T-helper 1 cell (primary cell): ENCODE data around the gene PRICKLE3.
"Not testable (repeated sequence)": the region's sequence is repeated elsewhere in the genome, so short reads cannot be mapped to it uniquely, and the experiment has no call there.

ENCODE experiments used
- DNase-seq, 5 donors: peaks; one replicate each; pipeline ENCODE4 v3.0.0-alpha.2; 2012 to 2020

The PRICKLE3 gene

DNA sequence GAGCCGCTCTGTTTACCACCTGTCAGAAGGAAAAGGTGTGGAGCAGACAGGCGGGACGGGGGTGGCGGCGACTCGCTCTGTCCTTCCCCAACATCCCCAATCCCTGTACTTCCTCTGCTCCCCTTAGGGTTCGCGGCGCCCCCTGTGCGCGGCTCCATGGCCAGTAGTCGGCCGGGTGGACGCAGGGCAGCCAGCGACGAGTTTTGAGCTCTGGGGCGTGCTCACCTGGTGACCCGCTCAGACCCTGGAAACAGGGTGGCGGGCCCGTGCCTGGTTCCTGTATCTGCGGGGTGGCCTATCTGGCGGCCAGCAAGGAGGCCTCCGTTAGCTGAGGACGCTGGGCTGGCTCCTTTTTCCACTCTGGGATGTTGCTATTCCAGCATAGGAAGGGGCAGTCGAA is 29.0 kb downstream of the PRICKLE3 start:
- no peak for DNase-seq

DNA sequence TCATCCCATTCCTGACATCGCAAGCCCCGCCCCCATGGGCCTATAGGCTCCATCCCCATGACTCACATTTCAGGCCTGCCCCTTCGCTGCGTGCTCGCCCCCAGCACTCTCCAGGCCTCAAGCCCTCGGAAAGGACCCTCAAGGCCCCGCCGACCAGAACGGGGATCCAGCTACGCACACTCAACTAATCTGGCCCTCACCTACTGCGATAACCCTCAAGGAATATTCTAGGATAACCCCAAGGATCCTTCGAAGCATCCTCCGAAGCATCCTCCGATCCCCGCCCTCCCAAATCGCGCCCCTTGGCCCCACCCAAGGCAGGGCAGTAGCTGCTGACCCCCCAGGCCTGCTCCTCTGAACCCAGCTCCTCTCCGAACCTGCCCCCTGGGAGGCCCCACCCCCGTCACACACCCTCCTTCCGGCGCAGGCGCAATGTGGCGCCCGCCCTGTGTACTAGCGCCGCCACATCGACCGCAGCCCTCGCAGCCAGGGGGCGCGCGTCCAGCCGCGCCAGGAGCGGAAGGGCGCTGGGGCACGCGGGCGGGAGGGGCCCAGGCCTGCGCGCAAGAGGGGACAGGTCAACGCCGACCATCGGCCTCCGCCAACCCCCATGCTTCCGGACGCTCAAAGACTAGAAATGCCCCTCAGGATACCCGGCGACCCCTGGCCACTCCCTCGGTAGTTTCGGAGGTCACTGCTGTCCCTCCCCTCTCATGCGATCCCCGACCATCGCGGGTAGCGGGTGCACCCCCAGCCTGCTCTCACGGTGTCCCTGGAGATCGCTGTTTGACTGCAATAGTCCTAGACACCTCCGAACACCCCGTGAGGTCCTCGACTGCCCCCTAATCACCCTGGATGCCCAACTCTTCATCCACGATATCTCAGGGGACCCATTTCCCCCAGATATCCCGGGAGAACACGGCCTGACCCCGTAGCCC is 30.0 kb downstream of the PRICKLE3 start:
- DNase-seq: peak; percentile 69 to 86 (median 80)

DNA sequence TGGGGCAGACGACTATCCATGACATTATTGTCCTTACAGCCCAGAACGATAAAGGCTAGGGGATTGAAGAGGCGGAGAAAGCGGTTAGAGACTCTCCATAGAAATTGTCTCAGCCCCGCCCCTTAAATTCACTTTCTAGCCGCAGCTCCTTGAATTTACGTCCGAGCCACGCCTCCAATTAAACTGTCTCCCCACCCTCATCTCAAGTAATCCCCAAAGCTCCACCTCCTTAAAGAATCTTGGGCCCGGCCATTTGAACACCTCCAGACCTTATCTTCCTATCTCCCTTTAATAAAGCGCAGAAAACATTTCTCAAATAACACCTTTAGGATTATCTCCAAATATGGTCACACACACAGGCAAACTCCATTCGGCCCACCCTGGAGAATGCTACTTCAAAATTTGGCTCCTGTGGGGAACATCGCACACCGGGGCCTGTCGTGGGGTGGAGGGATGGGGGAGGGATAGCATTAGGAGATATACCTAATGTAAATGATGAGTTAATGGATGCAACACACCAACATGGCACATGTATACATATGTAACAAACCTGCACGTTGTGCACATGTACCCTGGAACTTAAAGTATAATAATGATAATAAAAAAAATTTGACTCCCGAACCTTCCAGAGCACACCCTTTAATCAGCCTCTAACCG is 30.8 kb downstream of the PRICKLE3 start:
- DNase-seq: peak in 2 of 5 donors; percentile 37 to 53

DNA sequence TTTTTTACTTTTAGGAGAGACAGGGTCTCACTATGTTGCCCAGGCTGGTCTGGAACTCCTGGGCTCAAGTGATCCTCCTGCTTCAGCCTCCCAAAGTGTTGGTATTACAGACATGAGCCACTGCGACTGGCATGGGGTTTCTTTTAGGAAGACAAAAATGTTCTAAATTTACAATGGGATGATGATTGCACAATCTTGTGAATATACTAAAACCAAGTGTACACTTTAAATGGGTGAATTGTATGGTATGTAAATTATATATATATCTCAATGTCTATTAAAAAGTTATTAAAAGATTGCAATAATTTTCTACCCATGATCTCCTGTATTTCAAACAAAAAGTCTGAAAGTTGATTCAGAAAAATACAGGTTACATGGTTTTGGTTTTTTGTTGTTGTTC is 32.7 kb downstream of the PRICKLE3 start:
- no peak for DNase-seq

DNA sequence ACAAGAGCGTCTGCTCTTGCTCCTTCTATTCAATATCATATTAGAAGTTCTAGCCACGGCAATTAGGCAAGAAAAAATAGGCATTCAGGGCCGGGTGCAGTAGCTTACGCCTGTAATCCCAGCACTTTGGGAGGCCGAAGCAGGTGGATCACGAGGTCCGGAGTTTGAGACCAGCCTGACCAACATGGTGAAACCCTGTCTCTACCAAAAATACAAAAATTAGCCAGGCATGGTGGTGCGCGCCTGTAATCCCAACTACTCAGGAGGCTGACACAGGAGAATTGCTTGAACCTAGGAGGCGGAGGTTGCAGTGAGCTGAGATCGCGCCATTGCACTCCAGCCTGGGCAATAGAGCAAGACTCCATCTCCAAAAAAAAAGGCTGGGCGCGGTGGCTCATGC is 36.9 kb downstream of the PRICKLE3 start:
- DNase-seq: not testable (repeated sequence)

DNA sequence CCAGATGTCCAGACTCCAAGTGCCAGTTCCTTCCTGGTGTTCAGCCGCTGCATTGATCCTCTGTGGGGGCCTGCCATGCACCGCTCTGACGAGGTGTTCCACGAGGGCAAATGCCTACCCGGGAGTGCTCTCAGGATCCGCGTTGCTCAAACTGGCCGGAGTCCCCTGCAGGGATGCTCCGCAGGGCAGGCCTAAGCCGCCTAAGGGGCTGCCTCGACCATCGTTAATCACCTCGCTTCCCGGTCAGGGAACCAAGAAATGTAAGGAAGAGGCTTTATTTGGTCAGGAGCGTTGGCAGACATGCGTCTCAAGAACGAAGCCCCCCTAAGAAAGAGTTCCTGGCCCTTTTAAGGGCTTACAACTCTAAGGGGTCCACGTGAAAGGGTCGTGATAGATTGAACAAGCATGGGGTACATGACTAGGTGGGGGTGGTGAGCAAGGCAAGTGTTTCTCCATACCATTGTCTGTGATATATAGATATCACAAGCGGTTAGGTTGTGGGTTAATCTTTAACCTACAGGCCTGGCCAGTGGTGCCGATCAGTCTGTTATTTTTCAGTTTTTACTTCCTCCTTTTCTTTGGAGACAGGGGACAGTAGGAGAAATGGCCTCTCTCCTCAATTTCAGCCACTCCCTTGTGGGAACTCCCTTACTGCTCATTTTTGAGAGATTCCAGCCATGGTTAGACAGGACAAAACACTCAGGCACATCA is 37.6 kb downstream of the PRICKLE3 start:
- DNase-seq: not testable (repeated sequence)

DNA sequence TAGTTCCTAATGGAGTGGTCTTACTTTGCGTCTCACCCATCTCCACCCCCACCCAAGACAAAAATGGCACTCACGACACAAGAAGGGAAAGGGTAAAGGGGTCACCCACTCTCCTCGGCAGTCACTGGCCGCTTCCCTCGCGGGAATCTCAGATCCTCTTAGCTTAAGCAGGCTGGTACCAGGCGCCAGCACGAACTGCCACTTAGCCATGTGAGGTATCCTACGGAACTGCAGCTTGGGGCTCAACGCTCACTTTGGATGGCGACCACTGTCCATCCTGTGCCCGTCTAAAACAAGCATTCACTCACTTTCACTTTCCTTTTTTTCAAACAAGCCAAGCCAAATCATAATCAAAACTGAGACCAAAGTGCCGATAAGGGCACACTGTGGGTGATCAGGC is 38.2 kb downstream of the PRICKLE3 start:
- no peak for DNase-seq

DNA sequence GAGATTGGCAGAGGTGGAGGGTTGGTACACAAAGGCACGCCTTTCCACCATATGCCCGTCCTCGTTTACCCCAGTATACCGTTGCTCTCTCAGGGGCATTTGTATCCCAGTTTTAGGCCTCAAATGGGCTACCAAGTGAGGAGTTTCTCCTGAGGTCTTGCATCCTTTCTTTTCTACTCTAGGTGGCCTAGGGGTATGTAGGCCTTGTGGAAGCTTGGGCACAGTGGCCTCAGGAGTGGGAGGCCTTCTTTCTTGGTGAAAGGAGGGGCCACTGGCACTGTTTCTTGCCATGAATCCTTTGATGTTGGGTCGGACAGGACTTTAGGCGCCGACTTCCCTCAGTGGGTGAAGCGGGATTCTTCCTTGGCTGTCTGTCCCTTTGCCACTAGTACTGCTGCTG is 38.9 kb downstream of the PRICKLE3 start:
- DNase-seq: no peak

DNA sequence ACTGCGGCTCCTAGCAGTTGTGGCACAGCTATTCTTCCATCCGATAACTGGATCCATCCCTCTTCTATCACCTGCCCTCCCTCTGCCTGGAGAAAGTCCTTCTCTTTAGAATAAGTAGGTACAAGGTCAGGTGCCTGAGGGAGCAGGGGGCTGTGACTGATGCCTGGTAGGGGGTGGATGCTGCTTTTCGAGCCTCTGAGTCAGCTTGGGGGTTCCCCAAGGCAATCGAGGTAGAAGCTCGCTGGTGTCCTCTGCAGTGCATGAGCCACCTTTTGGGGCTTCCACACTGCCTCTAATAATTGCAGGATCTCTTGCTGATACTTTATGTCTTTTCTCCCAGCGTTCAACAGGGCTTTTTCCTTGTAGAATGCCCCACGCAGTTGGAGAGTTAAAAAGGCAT is 43.0 kb downstream of the PRICKLE3 start:
- not testable (repeated sequence) for DNase-seq

DNA sequence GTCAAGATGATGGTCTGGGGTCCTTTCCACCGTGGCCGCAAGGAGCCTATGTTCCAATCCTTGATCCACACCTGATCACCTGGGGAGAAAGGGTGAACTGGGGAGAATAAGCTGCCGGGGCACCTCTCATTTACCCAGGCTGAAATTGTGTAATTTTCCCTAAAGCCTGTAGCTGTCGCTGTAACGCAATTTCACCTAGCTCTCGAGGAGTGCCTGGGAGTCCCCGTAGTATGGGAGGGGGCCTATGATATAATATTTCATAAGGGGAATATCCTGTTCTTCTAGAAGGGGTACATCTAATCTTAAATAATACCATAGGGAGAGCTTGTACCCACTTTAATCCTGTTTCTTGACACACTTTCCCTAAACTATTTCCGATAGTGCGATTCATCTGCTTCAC is 43.9 kb downstream of the PRICKLE3 start:
- not testable (repeated sequence) for DNase-seq

DNA sequence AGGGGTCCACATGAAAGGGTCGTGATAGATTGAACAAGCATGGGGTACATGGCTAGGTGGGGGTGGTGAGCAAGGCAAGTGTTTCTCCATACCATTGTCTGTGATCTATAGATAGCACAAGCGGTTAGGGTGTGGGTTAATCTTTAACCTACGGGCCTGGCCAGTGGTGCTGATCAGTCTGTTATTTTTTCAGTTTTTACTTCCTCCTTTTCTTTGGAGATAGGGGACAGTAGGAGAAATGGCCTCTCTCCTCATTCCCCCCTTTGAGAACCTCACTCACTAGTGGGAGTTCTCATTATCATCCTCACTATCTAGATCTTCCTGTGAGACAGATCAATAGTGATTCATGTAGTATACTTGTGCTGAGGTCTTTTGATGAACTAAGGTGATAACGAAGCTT is 46.5 kb downstream of the PRICKLE3 start:
- no peak for DNase-seq

DNA sequence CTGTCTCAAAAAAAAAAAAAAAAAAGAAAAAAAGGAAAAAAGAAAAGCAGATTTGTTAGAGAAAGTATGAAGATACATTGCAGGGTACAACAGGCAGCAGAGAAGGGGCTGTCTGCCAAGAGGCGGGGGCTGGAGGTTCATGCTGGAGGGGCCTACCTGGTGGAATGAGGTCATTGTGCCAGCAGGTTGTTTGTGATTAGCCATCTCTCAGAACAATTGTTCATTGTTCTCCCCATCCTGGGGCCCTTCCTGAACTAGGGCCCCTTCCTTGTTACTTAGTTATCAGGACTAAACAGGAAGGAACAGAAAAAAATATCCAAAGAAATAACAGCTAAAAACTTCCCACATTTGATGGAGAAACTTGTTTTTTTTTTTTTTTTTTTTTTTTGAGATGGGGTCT is 48.7 kb downstream of the PRICKLE3 start:
- no peak for DNase-seq

DNA sequence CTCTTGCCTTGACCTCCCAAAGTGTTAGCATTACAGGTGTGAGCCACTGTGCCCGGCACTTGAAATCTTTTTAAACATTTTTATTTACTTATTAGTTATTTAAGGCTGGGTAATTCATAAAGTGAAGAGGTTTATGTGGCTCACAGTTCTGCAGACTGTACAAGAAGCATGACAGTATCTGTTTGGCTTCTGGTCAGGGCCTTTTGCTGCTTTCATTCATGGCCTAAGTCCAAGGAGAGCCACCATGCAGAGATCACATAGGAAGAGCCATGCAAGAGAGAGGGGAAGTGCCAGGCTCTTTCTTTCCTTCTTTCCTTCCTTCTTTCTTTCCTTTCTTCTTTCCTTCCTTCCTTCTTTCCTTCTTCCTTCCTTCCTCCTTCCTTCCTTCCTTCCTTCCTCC is 52.4 kb downstream of the PRICKLE3 start:
- no peak for DNase-seq

DNA sequence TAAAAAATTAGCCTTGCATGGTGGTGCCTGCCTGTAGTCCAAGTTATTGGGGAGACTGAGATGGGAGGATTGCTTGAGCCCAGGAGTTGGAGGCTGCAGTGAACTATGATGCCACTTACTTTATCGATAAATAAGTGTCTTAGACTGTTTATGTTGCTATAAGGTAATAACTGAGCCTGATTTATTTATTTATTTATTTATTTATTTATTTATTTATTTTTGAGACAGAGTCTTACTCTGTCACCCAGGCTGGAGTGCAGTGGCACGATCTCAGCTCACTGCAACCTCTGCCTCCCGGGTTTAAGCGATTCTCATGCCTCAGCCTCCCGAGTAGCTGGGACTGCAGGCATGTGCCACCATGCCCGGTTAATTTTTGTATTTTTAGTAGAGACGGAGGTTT is 53.9 kb downstream of the PRICKLE3 start:
- DNase-seq: not testable (repeated sequence)

DNA sequence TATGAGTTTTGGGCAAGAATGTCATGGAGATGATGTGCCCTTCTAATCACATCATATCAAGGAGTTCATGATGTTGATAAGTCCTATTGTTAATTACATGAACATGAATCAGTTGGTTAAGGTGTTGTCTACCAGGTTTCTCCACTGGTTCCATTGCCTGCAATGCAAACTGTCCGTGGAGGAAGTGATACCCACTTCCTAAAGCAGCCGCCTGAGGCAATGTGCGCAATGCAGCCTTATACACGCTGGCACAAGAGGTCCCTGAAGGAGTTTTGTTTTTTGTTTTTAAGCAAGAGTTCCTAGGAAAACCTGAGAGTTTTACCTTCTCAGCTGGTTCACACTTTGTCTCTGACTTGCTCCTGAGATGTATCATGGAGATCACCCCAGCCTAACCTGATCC is 56.7 kb downstream of the PRICKLE3 start:
- no peak for DNase-seq

DNA sequence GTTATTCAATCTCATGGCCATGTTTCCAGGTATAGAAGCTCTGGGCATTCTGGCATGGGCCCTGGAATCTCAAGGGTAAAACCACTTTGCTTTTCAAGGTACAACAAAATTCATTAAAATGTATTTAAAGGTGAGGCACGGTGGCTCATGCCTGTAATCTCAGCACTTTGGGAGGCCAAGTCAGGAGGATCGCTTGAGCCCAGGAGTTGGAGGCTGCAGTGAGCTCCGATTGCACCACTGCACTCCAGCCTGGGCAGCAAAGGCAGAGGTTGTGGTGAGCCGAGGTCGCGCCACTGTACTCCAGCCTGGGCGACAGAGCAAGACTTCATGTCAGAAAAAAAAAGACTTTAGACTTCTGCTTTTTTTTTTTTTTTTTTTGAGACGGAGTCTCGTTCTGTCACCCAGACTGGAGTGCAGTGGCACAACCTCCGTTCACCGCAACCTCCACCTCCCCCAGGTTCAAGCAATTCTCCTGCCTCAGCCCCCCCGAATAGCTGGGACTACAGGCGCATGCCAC is 58.4 kb downstream of the PRICKLE3 start:
- DNase-seq: not testable (repeated sequence)
